IPS-15b (cell line): ENCODE results near the gene SMIM29.
A peak's percentile ranks its signal among the peaks of the same experiment; 100 is the strongest.

Source experiments
- H3K27me3 ChIP-seq: one replicate; pipeline ENCODE4 v1.6.1; 2013; ENCODE audit warnings: low read length; ENCODE audit not compliant: control insufficient read depth, insufficient read depth
- H3K36me3 ChIP-seq: one replicate; pipeline ENCODE4 v1.6.1; 2013; ENCODE audit warnings: low read length; ENCODE audit not compliant: control insufficient read depth, insufficient read depth
- H3K4me1 ChIP-seq: one replicate; pipeline ENCODE4 v1.6.1; 2013; ENCODE audit warnings: mild to moderate bottlenecking, low read length; ENCODE audit not compliant: control insufficient read depth, insufficient read depth
- H3K4me3 ChIP-seq: one replicate; pipeline ENCODE4 v1.5.1; 2013; ENCODE audit warnings: low read depth, low read length
- H3K9ac ChIP-seq: one replicate; pipeline ENCODE4 v1.6.1; 2013; ENCODE audit warnings: low read depth, mild to moderate bottlenecking, low read length
- H3K9me3 ChIP-seq: one replicate; pipeline ENCODE4 v1.6.1; 2013; ENCODE audit warnings: mild to moderate bottlenecking, low read length; ENCODE audit not compliant: control insufficient read depth, insufficient read depth

The SMIM29 gene

DNA sequence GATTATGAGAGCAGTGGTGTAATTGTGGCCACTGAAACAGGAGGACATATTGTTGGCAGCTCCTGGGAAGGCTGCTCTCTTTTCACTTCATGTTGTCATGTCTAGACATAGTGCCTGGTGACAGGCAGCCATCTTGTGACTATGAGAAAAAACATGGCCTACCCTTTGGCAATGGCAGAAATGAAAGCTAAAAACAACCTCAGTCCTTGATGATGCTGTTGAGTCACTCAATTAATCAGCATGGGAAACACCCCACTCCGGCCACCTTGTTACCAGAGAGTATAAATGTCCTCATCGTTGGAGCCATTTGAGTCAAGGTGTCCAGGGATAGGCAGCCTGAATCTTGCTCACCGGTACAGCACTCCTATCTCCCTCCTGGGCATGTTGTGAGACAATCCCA lies 43.3 kb downstream of the SMIM29 start:
- Histone ChIP-seq H3K27me3 (no peaks in the 10 kb centered on the region), H3K4me3 (no peak overlapping the region), H3K9me3 (no peaks in the 10 kb centered on the region), H3K9ac (no peak overlapping the region), H3K36me3 (no peaks in the 10 kb centered on the region), H3K4me1 (peaks cover 7% of the 10 kb centered on the region)

DNA sequence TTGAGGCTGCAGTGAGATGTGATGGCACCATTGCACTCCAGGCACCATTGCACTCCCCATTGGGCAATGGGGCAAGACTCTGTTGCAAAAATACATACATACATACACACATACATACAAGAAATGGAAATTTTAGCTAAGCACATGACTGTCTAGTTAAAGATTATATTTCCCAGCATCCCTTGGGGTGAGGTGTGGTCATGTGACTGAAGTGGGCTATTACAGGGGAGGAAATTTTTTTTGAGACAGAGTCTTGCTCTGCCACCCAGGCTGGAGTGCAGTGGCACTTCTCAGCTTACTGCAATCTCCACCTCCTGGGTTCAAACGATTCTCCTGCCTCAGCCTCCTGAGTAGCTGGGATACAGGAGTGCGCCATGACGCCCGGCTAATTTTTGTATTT lies 44.1 kb downstream of the SMIM29 start:
- Histone ChIP-seq H3K27me3 (no peaks in the 10 kb centered on the region), H3K4me1 (peaks cover 10% of the 10 kb centered on the region), H3K36me3 (no peaks in the 10 kb centered on the region), H3K9me3 (no peaks in the 10 kb centered on the region), H3K4me3 (no peak overlapping the region), H3K9ac (no peak overlapping the region)

DNA sequence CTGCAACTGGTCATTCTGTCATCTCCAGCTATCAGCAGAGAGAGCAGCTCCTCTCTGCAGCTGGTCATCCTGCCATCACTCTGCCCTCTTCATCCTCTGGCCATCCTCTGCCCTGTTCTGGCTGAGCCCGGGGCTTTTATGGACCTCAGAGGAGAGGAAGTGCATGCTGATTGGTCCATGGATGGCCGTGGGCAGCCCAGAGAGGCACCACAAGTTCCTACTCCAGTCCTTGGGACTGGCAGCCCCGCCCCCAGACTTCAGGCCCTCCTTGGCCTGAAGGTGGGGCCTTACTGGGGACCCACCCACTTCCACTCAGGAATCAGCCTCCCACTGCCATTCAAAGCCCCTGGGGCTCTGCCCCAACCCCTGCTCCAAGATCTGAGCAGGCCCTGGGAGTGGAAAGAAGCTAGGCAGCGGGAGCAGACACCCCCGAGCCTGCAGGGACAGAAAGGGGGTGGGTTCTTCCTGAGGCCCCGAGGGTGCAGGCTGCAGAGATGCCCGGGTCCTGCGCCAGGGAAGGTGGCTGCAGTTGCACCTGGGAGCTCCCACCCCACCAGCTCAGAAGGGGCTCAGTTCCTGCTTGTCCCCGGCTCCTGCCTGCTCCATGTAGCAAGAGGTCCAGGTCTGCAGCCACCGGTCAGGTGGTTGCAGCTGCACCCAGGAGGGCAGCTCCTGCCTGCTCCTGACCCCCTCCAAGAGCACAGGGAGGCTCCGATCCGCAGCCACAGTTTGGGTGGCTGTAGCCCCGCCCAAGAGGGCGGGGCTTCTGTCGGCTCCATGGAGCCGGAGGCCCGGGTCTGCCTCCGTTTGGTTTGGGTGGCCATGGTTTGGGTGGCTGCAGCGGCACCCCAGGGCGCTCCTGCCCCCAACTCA lies 46.2 kb downstream of the SMIM29 start:
- Histone ChIP-seq H3K27me3 (no peaks in the 10 kb centered on the region), H3K9me3 (no peaks in the 10 kb centered on the region), H3K9ac (no peak overlapping the region), H3K4me1 (peaks cover 13% of the 10 kb centered on the region), H3K4me3 (peak overlapping the region; percentile 42), H3K36me3 (no peaks in the 10 kb centered on the region)

DNA sequence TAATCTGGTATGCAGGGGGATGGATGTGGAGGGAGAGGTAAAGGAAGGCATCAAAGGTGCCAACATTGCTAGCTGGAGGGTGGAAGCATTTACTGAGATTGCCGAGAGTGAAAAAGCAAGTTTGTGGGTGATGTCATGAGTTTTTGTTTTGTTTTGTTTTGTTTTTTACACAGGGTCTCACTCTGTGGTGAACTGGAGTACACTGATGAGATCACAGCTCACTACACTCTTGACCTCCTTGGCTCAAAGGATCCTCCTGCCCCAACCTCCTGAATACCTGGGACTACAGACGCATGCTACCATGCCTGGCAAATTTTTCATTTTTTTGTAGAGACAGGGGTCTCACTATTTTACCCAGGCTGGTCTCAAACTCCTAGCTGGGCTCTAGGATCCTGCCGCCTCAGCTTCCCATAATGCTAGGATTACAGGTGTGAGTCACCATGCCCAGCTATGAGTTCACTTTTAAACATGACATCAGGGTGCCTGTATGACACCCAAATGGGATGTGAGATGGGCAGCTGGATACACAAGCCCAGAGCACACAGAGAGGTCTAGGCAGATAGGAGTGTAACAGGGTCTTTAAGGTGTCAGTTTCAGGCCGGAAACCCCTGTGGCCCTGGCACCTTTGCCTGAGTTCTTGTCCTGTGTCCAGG lies 47.2 kb downstream of the SMIM29 start:
- peaks cover 13% of the 10 kb centered on the region for H3K4me1 ChIP-seq
- no peaks in the 10 kb centered on the region for H3K9me3 ChIP-seq
- no peak overlapping the region for H3K9ac ChIP-seq
- H3K4me3 ChIP-seq: no peak overlapping the region
- no peaks in the 10 kb centered on the region for H3K36me3 ChIP-seq
- no peaks in the 10 kb centered on the region for H3K27me3 ChIP-seq

DNA sequence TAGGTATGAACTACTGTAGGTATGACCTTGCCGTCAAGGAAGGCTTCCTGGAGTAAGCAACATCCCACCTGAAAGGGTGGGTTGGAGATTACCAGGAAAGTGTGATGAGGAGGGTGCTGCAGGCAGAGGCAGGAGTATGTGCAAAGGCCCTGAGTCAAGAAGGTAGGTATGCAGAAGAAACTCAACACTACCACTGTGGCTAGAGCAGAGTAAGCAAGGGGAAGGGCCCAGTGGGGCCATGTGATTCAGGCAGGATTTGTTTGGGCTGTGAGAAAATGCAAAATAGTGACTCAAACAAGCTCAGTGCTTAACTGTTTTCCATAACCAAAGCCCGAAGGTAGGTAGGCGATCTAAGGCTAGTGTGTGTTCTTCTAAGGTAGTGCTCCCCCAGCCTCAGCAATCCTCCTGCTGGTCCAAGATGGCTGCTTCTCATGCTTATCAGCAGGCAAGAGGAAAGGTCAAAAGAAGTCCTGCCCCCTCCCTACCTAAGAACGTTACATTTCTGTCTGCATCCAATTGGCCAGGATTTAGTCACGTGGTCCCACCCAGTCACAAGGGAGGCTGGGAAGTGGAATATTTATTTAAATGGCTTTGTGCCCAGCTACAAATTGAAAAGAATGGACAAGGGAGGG lies 48.4 kb downstream of the SMIM29 start:
- Histone ChIP-seq H3K9ac (no peak overlapping the region), H3K36me3 (peaks cover 2% of the 10 kb centered on the region), H3K27me3 (peaks cover 5% of the 10 kb centered on the region), H3K9me3 (no peaks in the 10 kb centered on the region), H3K4me1 (peaks cover 12% of the 10 kb centered on the region), H3K4me3 (no peak overlapping the region)

DNA sequence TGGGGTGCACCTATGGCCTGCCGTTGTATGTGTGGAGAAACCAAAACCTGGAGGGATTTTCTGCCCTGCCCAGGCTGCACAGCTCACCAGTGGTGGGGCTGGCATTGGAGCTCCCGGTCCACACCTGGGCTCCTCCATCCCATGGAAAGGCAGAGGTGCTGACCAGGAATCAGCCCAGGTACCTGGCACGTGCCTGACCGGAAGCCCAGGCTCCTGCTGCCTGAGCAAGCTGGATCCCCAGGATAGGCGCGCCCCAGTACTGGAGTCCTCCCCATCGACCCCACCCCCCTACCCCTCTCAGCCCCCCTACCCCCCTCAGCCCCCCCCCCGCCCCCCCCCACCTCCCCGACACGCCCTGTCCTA lies 52.0 kb downstream of the SMIM29 start:
- no peak overlapping the region for H3K9ac ChIP-seq
- H3K4me1 ChIP-seq: peaks cover 8% of the 10 kb centered on the region
- no peaks in the 10 kb centered on the region for H3K9me3 ChIP-seq
- peak overlapping the region; percentile 50 for H3K4me3 ChIP-seq
- peaks cover 2% of the 10 kb centered on the region for H3K36me3 ChIP-seq
- H3K27me3 ChIP-seq: peaks cover 11% of the 10 kb centered on the region
